Neural cell (in vitro differentiated cells): ENCODE measurements around the gene CEP85L. TPM values are rescaled to one million over a fixed set of nuclear protein-coding genes. Genes with fewer than 3 reads are reported as not detected.

Experiments
- H2AFZ ChIP-seq: fragments of 200-600, 300-800 bp; sonication (generic), shearing (Covaris generic); 2 replicates; pipeline ENCODE4 v1.6.0; 2014; ENCODE audit warnings: low read depth, mild to moderate bottlenecking, antibody characterized with exemption, low read length, moderate library complexity
- H3F3A ChIP-seq: fragments of 200-600 bp; shearing (Covaris generic); 2 replicates; pipeline ENCODE4 v1.6.1; 2016; ENCODE audit warnings: mild to moderate bottlenecking, moderate library complexity, mixed read lengths, antibody characterized with exemption, low read length; ENCODE audit not compliant: insufficient read depth, poor library complexity, severe bottlenecking
- H3K27ac ChIP-seq: fragments of 200-600, 300-800 bp; sonication (generic), shearing (Covaris generic); 2 replicates; pipeline ENCODE4 v1.5.1; 2014; ENCODE audit warnings: mild to moderate bottlenecking, low read length, moderate library complexity
- H3K27me3 ChIP-seq: fragments of 300-800, 200-600 bp; sonication (generic), shearing (Covaris generic); 2 replicates; pipeline ENCODE4 v1.6.0; 2014; ENCODE audit warnings: mild to moderate bottlenecking, low read depth, low read length, moderate library complexity; ENCODE audit not compliant: insufficient read depth
- H3K36me3 ChIP-seq: fragments of 300-800, 200-600 bp; sonication (generic), shearing (Covaris generic); 2 replicates; pipeline ENCODE4 v1.5.1; 2014; ENCODE audit warnings: mild to moderate bottlenecking, antibody characterized with exemption, low read length, moderate library complexity; ENCODE audit not compliant: insufficient read depth
- H3K4me2 ChIP-seq: fragments of 300-800, 200-600 bp; sonication (generic), shearing (Covaris generic); 2 replicates; pipeline ENCODE4 v1.6.0; 2014; ENCODE audit warnings: mild to moderate bottlenecking, low read length
- H3K4me3 ChIP-seq: fragments of 300-800, 200-600 bp; sonication (generic), shearing (Covaris generic); 2 replicates; pipeline ENCODE4 v1.5.1; 2014; ENCODE audit warnings: mild to moderate bottlenecking, low read length, moderate library complexity
- H3K79me2 ChIP-seq: fragments of 200-600 bp; shearing (Covaris generic); replicated peaks from 2 replicates; pipeline ENCODE4 v1.6.0; 2014; ENCODE audit warnings: mild to moderate bottlenecking, low read length, moderate library complexity; ENCODE audit not compliant: insufficient read depth
- H3K9ac ChIP-seq: fragments of 300-800, 200-600 bp; sonication (generic), shearing (Covaris generic); 2 replicates; pipeline ENCODE4 v1.6.1; 2016; ENCODE audit warnings: mild to moderate bottlenecking, low read length, mixed read lengths
- H3K9me2 ChIP-seq: fragments of 200-600 bp; shearing (Covaris generic); 2 replicates; pipeline ENCODE4 v1.6.1; 2016; ENCODE audit warnings: mild to moderate bottlenecking, low read length, mixed read lengths; ENCODE audit not compliant: insufficient read depth
- H3K9me3 ChIP-seq: fragments of 200-600, 300-800 bp; sonication (generic), shearing (Covaris generic); 2 replicates; pipeline ENCODE4 v1.6.1; 2016; ENCODE audit warnings: mild to moderate bottlenecking, mixed run types, low read length, moderate library complexity, mixed read lengths
- H4K20me1 ChIP-seq: fragments of 200-600 bp; shearing (Covaris generic); 2 replicates; pipeline ENCODE4 v1.6.1; 2016; ENCODE audit warnings: mild to moderate bottlenecking, mixed run types; ENCODE audit not compliant: insufficient read depth
- CTCF ChIP-seq: fragments of 450-650 bp; IDR thresholded peaks from 2 replicates; pipeline ENCODE4 v1.5.1; 2014; ENCODE audit warnings: antibody characterized with exemption, mild to moderate bottlenecking, moderate library complexity; ENCODE audit not compliant: poor library complexity, severe bottlenecking
- EP300 ChIP-seq: fragments of 450-650 bp; conservative IDR thresholded peaks from 2 replicates; pipeline ENCODE4 v1.6.1; 2014; ENCODE audit warnings: antibody characterized with exemption, mild to moderate bottlenecking, moderate library complexity; ENCODE audit not compliant: poor library complexity, severe bottlenecking
- EZH2 ChIP-seq: fragments of 200-600, 300-800 bp; shearing (Covaris generic), sonication (generic); IDR thresholded peaks from 2 replicates; pipeline ENCODE4 v1.6.1; 2014; ENCODE audit warnings: antibody characterized with exemption, low read length, borderline replicate concordance, mild to moderate bottlenecking; ENCODE audit not compliant: insufficient read depth, poor library complexity, severe bottlenecking
- MXI1 ChIP-seq: fragments of 450-650 bp; conservative IDR thresholded peaks from 2 replicates; pipeline ENCODE4 v1.6.1; 2014; ENCODE audit warnings: antibody characterized with exemption, mild to moderate bottlenecking; ENCODE audit not compliant: poor library complexity, severe bottlenecking
- POLR2AphosphoS5 ChIP-seq: IDR thresholded peaks from 2 replicates; pipeline ENCODE4 v1.6.1; 2012
- RAD21 ChIP-seq: fragments of 450-650 bp; conservative IDR thresholded peaks from 2 replicates; pipeline ENCODE4 v1.6.1; 2014; ENCODE audit warnings: antibody characterized with exemption, mild to moderate bottlenecking, moderate library complexity
- REST ChIP-seq: IDR thresholded peaks from 2 replicates; pipeline ENCODE4 v1.6.1; 2012; ENCODE audit warnings: borderline replicate concordance
- SMC3 ChIP-seq: fragments of 450-650 bp; conservative IDR thresholded peaks from 2 replicates; pipeline ENCODE4 v1.6.1; 2014; ENCODE audit warnings: antibody characterized with exemption, mild to moderate bottlenecking, moderate library complexity; ENCODE audit not compliant: poor library complexity
- TAF1 ChIP-seq: IDR thresholded peaks from 2 replicates; pipeline ENCODE4 v1.6.1; 2012; ENCODE audit warnings: low read depth
- polyA plus RNA-seq: library from polyadenylated mRNA; depleted of rRNA; stranded (reverse); fragments of >200 nt; gene quantifications from 2 replicates; pipeline ENCODE4 v1.2.3, GENCODE V29; 2014

Gene CEP85L
- polyA plus RNA-seq, 1 donor from 2014 or later: 17.0 TPM

GRCh38 chr6:118548136-118548535, 103.3 kb downstream of the CEP85L start, which contains the start of gene PLN:
TSS of gene PLN (plus strand) at chr6:118548296. CDS start at chr6:118558922, 10,626 bp downstream.
- no peaks in the 10 kb centered on the region for H4K20me1 ChIP-seq
- TF ChIP-seq MXI1: no peak
- no peak for TF ChIP-seq TAF1
- no peak for TF ChIP-seq EZH2
- no peak for TF ChIP-seq REST
- TF ChIP-seq CTCF: no peak
- no peak for TF ChIP-seq RAD21
- TF ChIP-seq EP300: no peak
- TF ChIP-seq POLR2AphosphoS5: no peak
- TF ChIP-seq SMC3: no peak
- no peaks in the 10 kb centered on the region for H3K9me3 ChIP-seq
- H3K27ac ChIP-seq: no peak within 1 kb of the TSS
- H3F3A ChIP-seq: no peaks in the 10 kb centered on the region
- H3K4me2 ChIP-seq: no peak within 1 kb of the TSS
- H3K9ac ChIP-seq: no peak within 1 kb of the TSS
- H2AFZ ChIP-seq: no peak within 1 kb of the TSS
- H3K4me3 ChIP-seq: no peak within 1 kb of the TSS
- H3K79me2 ChIP-seq: peaks cover 25% of the 10 kb centered on the region
- no peaks in the 10 kb centered on the region for H3K27me3 ChIP-seq
- no peaks in the 10 kb centered on the region for H3K9me2 ChIP-seq
- no peaks in the 10 kb centered on the region for H3K36me3 ChIP-seq

GRCh38 chr6:118546880-118547218, 104.5 kb downstream of the CEP85L start:
- no peak overlapping the region for H3K4me2 ChIP-seq
- no peak overlapping the region for H3K4me3 ChIP-seq
- H4K20me1 ChIP-seq: no peaks in the 10 kb centered on the region
- H3K9me3 ChIP-seq: no peaks in the 10 kb centered on the region
- no peaks in the 10 kb centered on the region for H3K27me3 ChIP-seq
- no peak overlapping the region for H3K27ac ChIP-seq
- no peak for TF ChIP-seq CTCF
- TF ChIP-seq RAD21: no peak
- TF ChIP-seq REST: no peak
- TF ChIP-seq EZH2: no peak
- TF ChIP-seq TAF1: no peak
- no peak for TF ChIP-seq POLR2AphosphoS5
- no peak for TF ChIP-seq EP300
- TF ChIP-seq MXI1: no peak
- no peak for TF ChIP-seq SMC3
- H3K36me3 ChIP-seq: no peaks in the 10 kb centered on the region
- H3K9ac ChIP-seq: no peak overlapping the region
- H3K9me2 ChIP-seq: no peaks in the 10 kb centered on the region
- peaks cover 34% of the 10 kb centered on the region for H3K79me2 ChIP-seq
- H2AFZ ChIP-seq: no peak overlapping the region
- H3F3A ChIP-seq: no peaks in the 10 kb centered on the region
